OCI-M2 (cell line): ENCODE results near the gene SMIM21.

Source experiments
- DNase-seq: peaks from one replicate; lab custom pipeline; 2025; ENCODE audit not compliant: unreplicated experiment; lab: John Stamatoyannopoulos, UW

Gene SMIM21

GRCh38 chr18:75377926-75378325, 49.6 kb downstream of the SMIM21 start:
- DNase-seq = no peak

DNA sequence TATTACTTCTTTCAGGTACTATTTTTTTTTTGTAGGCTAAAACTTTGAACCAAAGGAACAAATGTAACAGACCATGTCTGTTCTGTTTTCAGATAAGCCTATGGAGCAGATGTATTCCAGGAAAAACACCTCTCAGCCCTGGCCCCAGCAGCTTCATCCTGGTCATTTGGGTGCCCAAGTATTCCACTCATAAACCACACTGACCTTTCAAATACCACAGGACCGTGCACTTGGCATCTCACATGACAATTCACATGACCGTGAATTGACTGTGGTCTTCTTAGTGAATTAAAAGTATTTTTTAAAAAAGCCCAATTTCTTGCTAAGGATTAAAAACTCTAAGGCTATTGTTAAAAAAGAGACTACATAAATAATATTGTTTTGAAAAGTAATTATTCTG, 50.2 kb downstream of the SMIM21 start:
- DNase-seq = no peak

DNA sequence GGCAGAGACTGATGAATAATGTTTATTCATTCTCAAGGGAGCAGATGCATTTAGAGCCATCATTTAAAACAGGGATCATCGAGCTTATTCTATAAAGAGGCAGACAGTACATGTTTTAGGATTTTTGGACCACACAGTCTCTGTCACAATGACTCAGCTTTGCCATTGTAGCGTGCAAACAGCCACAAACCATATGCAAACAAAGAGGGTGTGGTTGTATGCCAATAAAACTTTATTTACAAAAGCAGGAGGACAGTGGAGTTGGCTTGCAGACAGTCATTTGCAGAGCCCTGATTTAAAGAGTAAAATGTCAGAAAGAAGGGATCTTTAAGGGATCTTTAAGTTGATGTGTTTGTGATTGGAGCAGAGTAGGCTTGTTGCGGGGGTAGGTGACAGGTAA, 51.5 kb downstream of the SMIM21 start:
- no peak for DNase-seq

GRCh38 chr18:75375341-75375740, 52.2 kb downstream of the SMIM21 start:
- DNase-seq = no peak

DNA sequence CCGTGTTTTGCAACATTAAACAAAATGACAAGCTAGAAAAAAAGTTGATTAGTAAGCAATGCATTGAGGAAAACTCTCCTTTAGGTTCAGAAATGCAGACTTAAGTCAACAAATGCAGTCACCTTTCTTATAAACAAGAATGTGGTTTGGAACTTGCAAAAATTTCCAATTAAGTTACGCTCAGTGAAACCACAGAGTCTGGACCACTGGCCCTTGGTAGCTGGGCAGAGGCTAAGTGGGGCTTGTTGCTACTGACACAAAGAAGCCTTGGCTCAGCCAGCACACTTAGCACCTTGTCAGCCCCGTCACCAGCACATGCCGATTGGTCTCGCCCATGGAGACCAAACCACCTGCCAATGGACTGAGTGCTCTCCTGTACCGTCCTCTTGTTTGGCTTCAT, 53.0 kb downstream of the SMIM21 start:
- DNase-seq = no peak

- DNase-seq = no peak
These were observed 58.3 kb downstream of the SMIM21 start for GRCh38 chr18:75369026-75369721.

DNA sequence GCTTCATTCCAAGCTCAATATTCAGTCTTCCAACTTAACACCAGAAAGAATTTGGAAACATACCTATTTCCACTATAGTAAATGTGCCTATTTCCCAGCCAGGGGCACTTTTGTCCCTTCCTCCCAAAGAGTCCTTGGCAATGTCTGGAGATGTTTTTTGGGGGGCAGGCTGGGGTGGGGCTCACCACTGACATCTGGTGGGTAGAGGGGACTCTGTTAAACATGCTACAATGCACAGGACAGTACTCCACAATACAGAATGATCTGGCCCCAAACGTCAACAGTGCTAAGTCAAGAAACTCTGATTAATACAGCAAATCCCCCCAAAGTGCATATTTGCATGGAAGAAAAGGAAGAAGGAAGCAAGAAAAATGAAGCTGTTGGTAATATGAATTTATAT, 61.7 kb downstream of the SMIM21 start:
- no peak for DNase-seq

DNA sequence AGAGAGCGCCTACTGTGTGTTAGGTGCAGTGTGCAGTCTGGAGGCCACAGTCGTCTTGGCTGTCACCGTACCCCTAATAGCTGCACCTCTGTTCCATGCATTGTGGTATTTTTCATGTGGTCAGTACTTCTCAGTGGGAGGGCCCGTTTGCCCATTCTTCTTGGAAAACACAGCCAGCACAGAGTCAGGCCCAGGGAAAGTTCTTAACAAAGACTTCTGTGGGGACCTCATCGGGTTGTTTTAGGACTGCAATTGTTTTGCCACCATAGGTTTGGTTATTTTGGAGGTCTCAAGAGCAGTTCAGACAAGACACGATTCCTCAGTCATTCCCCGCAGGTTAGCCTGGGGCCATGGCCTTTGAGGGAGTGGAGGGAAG, 62.3 kb downstream of the SMIM21 start:
- no peak for DNase-seq

- no peak for DNase-seq
These were observed 62.8 kb downstream of the SMIM21 start for GRCh38 chr18:75364512-75365253.

DNA sequence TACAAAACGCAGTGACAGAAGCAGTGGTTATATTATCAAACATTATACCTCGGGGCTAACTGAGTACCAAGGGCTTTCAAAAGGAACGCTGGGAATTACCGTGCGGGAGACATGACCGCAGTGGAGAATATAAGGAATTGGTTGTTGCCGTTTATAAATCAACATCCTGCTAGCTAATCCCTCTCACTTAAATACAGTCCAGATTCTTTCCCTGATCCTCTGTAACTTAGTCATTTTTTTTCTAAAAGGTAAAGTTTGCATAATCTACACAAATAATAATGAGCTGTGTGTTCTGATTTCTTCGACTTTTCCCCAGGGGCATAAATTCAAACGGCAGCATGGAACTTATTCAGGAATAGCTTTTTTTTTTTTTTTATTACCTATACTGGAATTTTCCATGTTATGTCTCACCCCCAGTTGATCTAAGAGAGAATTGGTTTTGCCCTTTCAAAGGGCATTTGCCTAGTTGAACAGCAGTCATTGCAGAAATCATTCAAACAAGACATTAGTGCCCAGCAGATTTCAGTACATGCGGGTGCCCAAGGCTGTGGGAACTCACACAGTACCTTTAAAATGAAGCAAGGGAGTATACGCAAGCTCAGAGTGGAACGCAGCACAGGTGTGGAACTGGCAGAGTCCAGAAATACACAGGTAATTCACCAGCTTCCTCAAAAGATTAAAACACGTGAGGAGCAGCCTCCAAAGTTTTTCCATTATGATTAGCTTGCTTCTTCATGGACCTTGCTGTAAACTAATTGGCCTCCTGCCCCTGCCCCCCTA, 63.9 kb downstream of the SMIM21 start:
- no peak for DNase-seq

- DNase-seq = no peak
These were observed 65.1 kb downstream of the SMIM21 start for GRCh38 chr18:75362435-75362834.

GRCh38 chr18:75360941-75361340, 66.6 kb downstream of the SMIM21 start:
- DNase-seq = no peak

DNA sequence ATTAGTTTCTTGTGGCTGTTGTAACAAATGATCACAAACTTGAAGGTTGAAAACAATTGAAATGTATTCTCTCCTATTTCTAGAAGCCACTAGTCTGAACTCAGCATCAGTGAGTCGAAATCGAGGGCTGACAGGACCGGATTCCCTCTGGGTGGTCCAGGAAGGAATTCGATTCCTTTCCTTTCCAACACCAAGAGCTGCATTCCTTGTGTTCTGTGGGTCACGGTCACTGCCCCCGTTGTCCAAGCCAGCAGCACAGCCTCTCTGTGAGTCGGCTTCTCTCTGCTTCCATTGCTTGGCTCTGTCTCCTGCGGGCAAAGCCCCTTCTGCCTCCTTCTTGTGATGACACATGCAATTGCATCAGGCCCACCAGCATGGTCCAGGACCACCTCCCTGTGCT, 67.3 kb downstream of the SMIM21 start:
- DNase-seq = no peak
